Activated naive CD4-positive, alpha-beta T cell treated with anti-CD3 and anti-CD28 coated beads for 36 hours (primary cell): ENCODE results near the gene GRIN1. TPM values are rescaled to one million over a fixed set of nuclear protein-coding genes. Genes with fewer than 3 reads are reported as not detected.

Experiments
- CTCF ChIA-PET: fragments of 350-600 bp; sonication (Branson Sonifier 250); formaldehyde crosslinking; loops from one replicate; lab custom pipeline; 2021; ENCODE audit warnings: antibody characterized with exemption; lab: Charles Lee
- DNase-seq: peaks from one replicate; pipeline ENCODE4 v3.0.0-alpha.2; 2020
- H3K27ac Mint-ChIP-seq: one replicate; pipeline ENCODE4 v1.8.0; 2021; ENCODE audit warnings: mild to moderate bottlenecking, mixed read lengths
- H3K27me3 Mint-ChIP-seq: one replicate; pipeline ENCODE4 v1.8.0; 2021; ENCODE audit warnings: low read depth, mixed read lengths
- H3K36me3 Mint-ChIP-seq: one replicate; pipeline ENCODE4 v1.8.0; 2021; ENCODE audit warnings: low read depth, mixed read lengths
- H3K4me1 Mint-ChIP-seq: one replicate; pipeline ENCODE4 v1.8.0; 2021; ENCODE audit warnings: low read depth, mixed read lengths
- H3K4me3 Mint-ChIP-seq: one replicate; pipeline ENCODE4 v1.8.0; 2021; ENCODE audit warnings: mild to moderate bottlenecking, moderate library complexity, mixed read lengths
- H3K9me3 Mint-ChIP-seq: one replicate; pipeline ENCODE4 v1.8.0; 2021; ENCODE audit warnings: mixed read lengths
- intact Hi-C: fragments of 100-400 bp; cut with micrococcal nuclease; formaldehyde crosslinking; loops from one replicate; pipeline ENCODE4 v1.15.1; 2023
- total RNA-seq, 2 experiments: library from RNA; stranded (reverse); gene quantifications; one replicate each; pipeline ENCODE4 v1.2.3, GENCODE V29; 2021

GRIN1 gene
- total RNA-seq, 2 experiments from 2014 or later, result 0.35 TPM; not detected in 1

DNA sequence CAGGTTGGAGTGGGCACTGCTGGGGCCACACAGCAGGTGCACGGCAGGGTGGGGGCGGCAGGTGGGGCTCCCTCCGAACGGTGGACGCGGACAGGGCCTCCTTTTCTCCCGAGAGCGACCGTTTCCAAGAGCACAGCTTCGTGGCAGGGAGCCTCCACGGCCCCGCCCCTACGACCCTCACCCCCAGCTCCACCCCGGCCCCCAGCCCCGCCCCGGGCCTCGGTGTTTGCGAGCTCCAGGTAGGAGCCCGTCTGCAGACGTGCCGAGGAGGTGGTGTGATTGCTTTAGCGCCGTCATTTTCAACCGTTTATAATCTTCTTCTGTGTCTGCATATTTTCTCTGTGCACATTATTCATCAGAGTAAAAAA, 8.8 kb downstream of the GRIN1 start:
- Mint-ChIP-seq H3K4me3 (no peak overlapping the region), H3K9me3 (no peaks in the 10 kb centered on the region), H3K27ac (no peak overlapping the region), H3K27me3 (peaks cover 21% of the 10 kb centered on the region), H3K4me1 (peaks cover 7% of the 10 kb centered on the region), H3K36me3 (no peaks in the 10 kb centered on the region)
- no peak for DNase-seq
- intact Hi-C loops, result no loop called here
- CTCF ChIA-PET, result no interaction called here

DNA sequence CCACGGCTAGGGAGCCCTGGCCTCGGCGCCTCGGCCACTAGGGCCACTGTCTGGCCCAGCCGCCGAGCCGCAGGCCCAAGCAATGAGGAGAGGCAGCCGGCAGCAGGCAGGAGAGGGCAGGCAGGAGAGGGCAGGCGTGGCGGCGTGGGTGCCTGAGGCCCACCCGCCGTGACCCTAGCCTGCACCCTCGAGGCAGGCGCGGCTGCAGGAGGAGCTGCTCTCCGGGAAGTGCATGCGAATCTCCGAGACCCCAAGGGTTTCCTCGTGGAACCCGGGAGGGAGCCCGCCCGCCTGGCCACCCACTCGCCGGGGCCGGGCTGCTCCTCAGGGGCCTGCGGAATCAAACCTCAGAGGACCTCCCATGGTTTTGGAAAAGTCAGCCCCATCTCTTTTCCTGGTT, 9.3 kb downstream of the GRIN1 start:
- Mint-ChIP-seq H3K36me3 (no peaks in the 10 kb centered on the region), H3K27me3 (peaks cover 18% of the 10 kb centered on the region), H3K4me1 (peaks cover 7% of the 10 kb centered on the region), H3K27ac (no peak overlapping the region), H3K9me3 (no peaks in the 10 kb centered on the region), H3K4me3 (no peak overlapping the region)
- no peak for DNase-seq
- CTCF ChIA-PET, result no interaction called here
- intact Hi-C loops, result no loop called here

GRCh38 chr9:137148661-137149060, 9.7 kb downstream of the GRIN1 start:
- CTCF ChIA-PET, result interaction anchor here (0.6 kb wide), 1 partner anchor 114 kb away, joined by 3 read pairs; no protein-coding TSS in a partner anchor
- H3K27me3 Mint-ChIP-seq, result peaks cover 15% of the 10 kb centered on the region
- no peaks in the 10 kb centered on the region for H3K9me3 Mint-ChIP-seq

DNA sequence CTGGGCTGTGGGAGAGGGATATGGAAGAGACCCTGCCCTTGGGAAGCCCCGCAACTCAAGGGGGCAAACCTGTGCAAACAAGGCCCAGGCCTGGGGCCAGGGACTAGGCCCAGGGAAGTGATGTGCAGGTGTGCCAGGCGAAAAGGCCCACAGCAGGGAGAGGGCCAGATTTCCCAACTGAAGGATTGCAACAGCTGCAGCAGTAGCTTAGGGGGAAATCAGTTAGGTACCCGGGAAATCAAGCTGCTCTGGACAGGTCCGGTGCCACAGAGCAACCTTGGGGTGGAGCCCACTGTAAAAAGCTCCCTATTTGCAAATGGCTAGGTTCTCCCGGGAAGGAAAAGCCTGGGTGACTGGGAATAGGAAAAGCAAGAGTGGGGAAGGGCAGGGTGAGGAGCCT, 10.4 kb downstream of the GRIN1 start:
- Mint-ChIP-seq H3K36me3 (no peaks in the 10 kb centered on the region), H3K4me1 (peaks cover 7% of the 10 kb centered on the region), H3K27me3 (peaks cover 11% of the 10 kb centered on the region), H3K4me3 (no peak overlapping the region), H3K9me3 (no peaks in the 10 kb centered on the region), H3K27ac (no peak overlapping the region)
- no peak for DNase-seq
- CTCF ChIA-PET, result interaction anchor here (0.6 kb wide), 1 partner anchor 115 kb away, joined by 3 read pairs; no protein-coding TSS in a partner anchor
- intact Hi-C loops, result no loop called here

More at GRCh38 chr9:137148661-137149060, 9.7 kb downstream of the GRIN1 start:
- Mint-ChIP-seq H3K27ac (no peak overlapping the region), H3K36me3 (no peaks in the 10 kb centered on the region), H3K4me1 (peaks cover 7% of the 10 kb centered on the region), H3K4me3 (no peak overlapping the region)
- intact Hi-C loops, result no loop called here
- DNase-seq, result no peak

- Mint-ChIP-seq H3K4me1 (peaks cover 7% of the 10 kb centered on the region), H3K27me3 (peaks cover 12% of the 10 kb centered on the region), H3K27ac (no peak overlapping the region), H3K36me3 (no peaks in the 10 kb centered on the region), H3K9me3 (no peaks in the 10 kb centered on the region), H3K4me3 (no peak overlapping the region)
- CTCF ChIA-PET, result interaction anchor here (0.7 kb wide), 1 partner anchor 32 kb away, joined by 4 read pairs; no protein-coding TSS in a partner anchor
- intact Hi-C loops, result loop anchor here (2.0 to 5.0 kb wide), 5 partner anchors 21 to 302 kb away; partner anchors contain the start of genes MAN1B1, NDOR1 and TMEM203
- no peak for DNase-seq
Observed at GRCh38 chr9:137149942-137150616, 11.1 kb downstream of the GRIN1 start.

DNA sequence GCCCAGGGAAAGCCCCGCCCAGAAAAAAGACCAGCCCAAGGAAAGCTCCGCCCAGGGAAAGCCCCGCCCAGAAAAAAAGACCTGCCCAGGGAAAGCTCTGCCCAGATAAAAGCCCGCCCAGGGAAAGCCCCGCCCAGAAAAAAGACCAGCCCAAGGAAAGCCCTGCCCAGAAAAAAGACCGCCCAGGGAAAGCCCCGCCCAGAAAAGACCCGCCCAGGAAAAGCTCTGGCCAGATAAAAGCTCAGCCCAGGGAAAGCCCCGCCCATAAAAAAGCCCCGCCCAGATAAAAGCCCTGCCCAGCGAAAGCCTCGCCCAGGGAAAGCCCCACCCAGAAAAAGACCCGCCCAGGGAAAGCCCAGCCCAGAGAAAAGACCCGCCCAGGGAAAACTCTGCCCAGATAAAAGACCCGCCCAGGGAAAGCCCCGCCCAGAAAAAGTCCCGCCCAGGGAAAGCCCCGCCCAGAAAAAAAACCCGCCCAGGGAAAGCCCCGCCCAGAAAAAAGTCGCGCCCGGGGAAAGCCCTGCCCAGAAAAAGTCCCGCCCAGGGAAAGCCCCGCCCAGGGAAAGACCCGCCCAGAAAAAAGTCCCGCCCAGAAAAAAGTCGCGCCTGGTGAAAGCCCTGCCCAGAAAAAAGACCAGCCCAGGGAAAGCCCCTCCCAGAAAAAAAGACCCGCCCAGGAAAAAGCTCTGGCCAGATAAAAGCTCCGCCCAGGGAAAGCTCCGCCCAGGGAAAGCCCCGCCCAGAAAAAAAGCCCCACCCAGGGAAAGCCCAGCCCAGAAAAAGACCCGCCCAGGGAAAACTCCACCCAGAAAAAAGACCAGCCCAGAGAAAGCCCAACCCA, 11.9 kb downstream of the GRIN1 start:
- intact Hi-C loops, result loop anchor here (1.0 to 5.0 kb wide), 7 partner anchors 22 to 301 kb away; partner anchors contain the start of genes MAN1B1, NDOR1, TMEM203 and TUBB4B
- CTCF ChIA-PET, result interaction anchor here (0.7 kb wide), 1 partner anchor 33 kb away, joined by 4 read pairs; no protein-coding TSS in a partner anchor
- H3K9me3 Mint-ChIP-seq, result no peaks in the 10 kb centered on the region
- peaks cover 16% of the 10 kb centered on the region for H3K27me3 Mint-ChIP-seq
- peaks cover 7% of the 10 kb centered on the region for H3K4me1 Mint-ChIP-seq
- no peaks in the 10 kb centered on the region for H3K36me3 Mint-ChIP-seq
- peak overlapping the region; percentile 61 for H3K27ac Mint-ChIP-seq
- H3K4me3 Mint-ChIP-seq, result no peak overlapping the region
- peak; percentile 89 for DNase-seq

- CTCF ChIA-PET, result no interaction called here
- Mint-ChIP-seq H3K36me3 (no peaks in the 10 kb centered on the region), H3K4me3 (no peak overlapping the region), H3K27me3 (peaks cover 21% of the 10 kb centered on the region), H3K27ac (no peak overlapping the region), H3K9me3 (no peaks in the 10 kb centered on the region), H3K4me1 (peaks cover 7% of the 10 kb centered on the region)
- no peak for DNase-seq
- intact Hi-C loops, result loop anchor here (5.0 kb wide), 1 partner anchor 299 kb away; no protein-coding TSS in a partner anchor
Observed at GRCh38 chr9:137152844-137153405, 14.0 kb downstream of the GRIN1 start.

DNA sequence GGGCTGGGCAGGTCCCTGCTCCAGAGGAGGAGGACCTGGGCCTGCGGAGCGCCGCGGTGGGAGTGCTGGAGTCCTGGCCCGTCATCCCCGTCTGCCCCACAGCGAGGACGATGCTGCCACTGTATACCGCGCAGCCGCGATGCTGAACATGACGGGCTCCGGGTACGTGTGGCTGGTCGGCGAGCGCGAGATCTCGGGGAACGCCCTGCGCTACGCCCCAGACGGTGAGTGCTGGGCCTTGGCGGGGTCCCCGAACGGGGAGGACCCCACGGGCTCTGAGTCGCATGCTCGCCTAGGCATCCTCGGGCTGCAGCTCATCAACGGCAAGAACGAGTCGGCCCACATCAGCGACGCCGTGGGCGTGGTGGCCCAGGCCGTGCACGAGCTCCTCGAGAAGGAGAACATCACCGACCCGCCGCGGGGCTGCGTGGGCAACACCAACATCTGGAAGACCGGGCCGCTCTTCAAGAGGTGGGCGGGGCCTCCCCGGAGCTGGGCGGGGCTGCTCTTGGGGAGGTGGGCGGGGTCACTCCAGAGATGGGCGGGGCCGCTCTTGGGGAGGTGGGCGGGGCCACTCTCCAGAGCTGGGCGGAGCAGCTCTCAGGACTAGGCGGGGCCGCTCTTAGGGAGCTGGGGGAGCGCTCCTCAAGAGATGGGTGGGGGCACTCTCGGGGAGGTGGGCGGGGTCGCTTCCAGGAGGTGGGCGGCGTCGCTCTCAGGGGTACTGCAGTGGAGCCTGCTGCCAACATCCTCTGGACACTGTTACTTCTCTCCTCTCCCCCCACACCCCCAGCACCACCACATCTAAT, 17.8 kb downstream of the GRIN1 start:
- no peaks in the 10 kb centered on the region for H3K9me3 Mint-ChIP-seq
- H3K27me3 Mint-ChIP-seq, result peaks cover 39% of the 10 kb centered on the region
- intact Hi-C loops, result loop anchor here (2.0 kb wide), 1 partner anchor 16 kb away; the partner anchor contains the start of gene TMEM210

GRCh38 chr9:137157618-137158415, 18.9 kb downstream of the GRIN1 start:
- intact Hi-C loops, result loop anchor here (2.0 kb wide), 1 partner anchor 15 kb away; the partner anchor contains the start of gene TMEM210
- peaks cover 40% of the 10 kb centered on the region for H3K27me3 Mint-ChIP-seq
- H3K9me3 Mint-ChIP-seq, result no peaks in the 10 kb centered on the region
- no peak for DNase-seq
- no peak overlapping the region for H3K27ac Mint-ChIP-seq
- H3K4me1 Mint-ChIP-seq, result peaks cover 4% of the 10 kb centered on the region
- H3K36me3 Mint-ChIP-seq, result no peaks in the 10 kb centered on the region
- H3K4me3 Mint-ChIP-seq, result no peak overlapping the region
- CTCF ChIA-PET, result interaction anchor here (1.4 kb wide), 1 partner anchor 39 kb away, joined by 4 read pairs; no protein-coding TSS in a partner anchor

More for the DNA sequence above, 17.8 kb downstream of the GRIN1 start:
- Mint-ChIP-seq H3K27ac (no peak overlapping the region), H3K36me3 (no peaks in the 10 kb centered on the region), H3K4me1 (peaks cover 4% of the 10 kb centered on the region), H3K4me3 (peak overlapping the region; percentile 42)
- peak; percentile 49 for DNase-seq
- CTCF ChIA-PET, result interaction anchor here (1.4 kb wide), 1 partner anchor 38 kb away, joined by 4 read pairs; no protein-coding TSS in a partner anchor

DNA sequence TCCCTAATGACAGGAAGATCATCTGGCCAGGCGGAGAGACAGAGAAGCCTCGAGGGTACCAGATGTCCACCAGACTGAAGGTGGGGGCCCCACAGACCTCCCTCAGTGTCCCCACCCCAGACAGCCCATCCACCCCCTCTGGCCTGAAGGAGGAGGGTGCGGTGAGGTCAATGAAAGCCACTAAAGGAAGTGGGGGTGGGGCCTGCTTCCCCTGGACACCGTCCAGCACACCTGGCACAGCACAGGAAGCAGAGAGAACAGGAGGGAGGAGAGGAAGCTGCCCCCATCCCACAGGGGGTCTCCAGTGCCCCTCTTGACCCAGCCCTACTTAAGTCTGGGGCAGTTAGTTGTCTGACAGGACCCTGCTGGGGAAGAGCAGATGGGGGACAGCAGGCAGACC, 19.7 kb downstream of the GRIN1 start:
- intact Hi-C loops, result no loop called here
- CTCF ChIA-PET, result no interaction called here
- H3K4me3 Mint-ChIP-seq, result no peak overlapping the region
- no peaks in the 10 kb centered on the region for H3K9me3 Mint-ChIP-seq
- peaks cover 4% of the 10 kb centered on the region for H3K4me1 Mint-ChIP-seq
- no peak for DNase-seq
- peaks cover 43% of the 10 kb centered on the region for H3K27me3 Mint-ChIP-seq
- H3K27ac Mint-ChIP-seq, result no peak overlapping the region
- no peaks in the 10 kb centered on the region for H3K36me3 Mint-ChIP-seq
